GM21381 (cell line): Measurements from ENCODE around the gene COL10A1.

Experiments used
- ATAC-seq: cut with Tn5 transposase; IDR thresholded peaks from one replicate; pipeline ENCODE4 v1.9.1; 2021; ENCODE audit warnings: mild to moderate bottlenecking, moderate library complexity; ENCODE audit not compliant: unreplicated experiment

COL10A1 gene

DNA sequence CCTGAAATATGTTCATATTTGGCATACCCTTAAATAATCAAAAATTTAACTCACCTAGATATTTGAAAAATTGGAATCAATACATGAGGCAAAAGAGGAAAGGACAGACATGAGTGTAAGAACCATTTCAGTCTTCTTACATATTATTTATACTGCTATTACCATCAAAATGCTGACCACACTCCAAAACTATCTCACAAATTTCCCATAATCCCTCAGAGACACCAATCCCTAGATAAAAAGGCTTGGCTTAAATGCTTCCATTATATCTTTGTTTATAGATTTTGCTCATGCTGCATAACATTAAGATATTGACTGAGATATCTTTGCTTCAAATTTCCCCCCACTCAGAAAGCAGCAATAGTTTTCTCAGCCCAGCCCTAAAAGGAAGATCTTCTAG is 37.0 kb downstream of the COL10A1 start:
- ATAC-seq = no peak

DNA sequence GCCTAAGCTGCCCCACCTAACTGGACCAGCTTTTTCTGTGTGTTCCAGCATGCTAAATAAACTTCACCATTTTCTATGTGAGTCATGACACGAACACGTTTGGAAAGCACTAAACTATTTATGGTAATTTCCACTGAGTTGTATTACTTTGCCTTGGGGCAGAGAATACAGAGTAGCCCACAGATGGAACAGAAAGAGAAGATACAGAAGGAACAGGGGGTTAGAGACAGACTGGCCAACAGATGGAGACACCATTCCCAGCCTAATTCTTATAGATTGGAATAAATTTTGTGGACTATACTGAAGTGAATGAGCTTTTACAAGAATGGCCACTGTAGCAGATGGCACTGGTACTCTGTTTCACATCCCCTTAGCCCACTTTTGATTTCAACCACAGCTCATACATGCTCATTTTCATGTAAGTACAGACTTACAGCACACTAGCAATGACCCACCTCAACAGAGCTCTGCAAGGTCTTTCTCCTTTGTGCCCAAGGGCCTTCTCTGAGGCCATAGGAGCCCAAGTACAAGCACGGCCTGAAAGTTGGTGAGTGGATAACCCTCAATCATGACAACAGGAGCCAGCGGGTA is 38.4 kb downstream of the COL10A1 start:
- peak; percentile 96 for ATAC-seq

DNA sequence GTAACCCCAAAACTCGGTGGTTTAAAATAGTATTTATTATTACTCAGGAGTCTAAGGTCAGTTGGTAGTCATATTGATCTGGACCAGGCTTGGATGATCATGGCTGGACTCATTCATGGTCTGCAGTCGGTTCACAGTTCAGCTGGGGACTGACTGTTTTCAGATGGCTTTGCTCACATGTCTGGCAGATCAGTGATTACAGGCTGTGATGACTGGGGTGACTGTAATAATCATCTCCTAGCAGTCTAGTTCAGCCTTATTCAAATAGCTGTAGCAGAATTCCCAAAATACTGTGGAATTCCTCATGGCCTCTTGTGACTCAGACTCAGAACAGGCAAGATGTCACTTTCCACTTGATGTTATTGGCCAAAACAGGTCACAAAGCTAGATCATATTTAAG is 41.6 kb downstream of the COL10A1 start:
- no peak for ATAC-seq

DNA sequence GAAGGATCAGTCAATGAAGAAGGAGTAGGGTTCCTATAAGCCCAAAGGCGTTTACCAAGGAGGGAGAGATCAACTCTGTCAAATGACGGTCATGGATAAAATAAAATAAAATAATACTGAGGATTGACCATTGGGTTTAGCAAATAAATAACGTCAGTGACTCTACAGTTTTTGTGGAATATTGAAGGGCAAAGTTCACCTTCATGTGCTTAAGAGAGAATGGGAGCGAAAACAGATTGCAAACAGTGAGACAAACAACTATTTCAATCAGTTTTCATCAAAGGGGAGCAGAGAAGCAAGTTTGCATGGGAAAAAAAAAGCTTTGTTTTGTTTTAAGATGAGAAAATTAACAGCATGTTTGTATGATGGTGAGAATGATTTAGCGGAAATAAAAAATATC is 42.9 kb downstream of the COL10A1 start:
- no peak for ATAC-seq

DNA sequence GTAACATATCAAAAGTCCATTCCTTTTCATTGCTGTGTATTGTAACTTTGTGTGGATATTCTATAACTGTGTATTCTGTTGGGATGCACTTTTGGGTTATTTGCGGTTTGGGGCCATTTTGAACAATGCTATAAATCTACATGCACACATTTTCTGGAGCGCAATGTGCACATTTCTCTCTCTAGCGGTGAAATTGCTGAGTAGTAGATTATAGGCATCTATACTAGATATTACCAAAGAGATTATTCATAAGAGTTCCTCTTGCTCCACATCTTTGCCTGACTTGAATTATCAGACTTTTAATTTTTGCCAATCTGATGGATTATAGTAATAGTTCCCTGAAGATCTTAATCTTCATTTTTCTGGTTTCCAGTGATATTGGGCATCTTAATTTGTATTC is 47.0 kb downstream of the COL10A1 start:
- no peak for ATAC-seq

DNA sequence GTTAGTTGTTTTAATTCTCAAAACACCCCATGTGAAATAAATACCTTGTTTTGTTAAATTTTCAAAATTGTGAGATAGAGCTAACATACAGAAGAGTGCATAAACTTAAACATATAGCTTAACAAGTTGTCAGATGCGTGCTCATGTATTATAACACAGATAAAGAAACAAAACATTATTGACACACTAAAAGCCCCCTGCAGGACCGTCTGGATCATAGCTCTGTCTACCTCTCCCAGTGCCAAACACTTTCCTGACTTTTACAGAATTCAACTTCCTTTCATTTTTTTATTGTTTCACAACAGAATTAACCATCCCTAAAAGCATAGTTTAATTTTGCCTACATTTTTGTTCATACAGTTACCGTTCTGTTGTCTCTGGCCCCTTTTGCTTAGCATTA is 47.4 kb downstream of the COL10A1 start:
- no peak for ATAC-seq

DNA sequence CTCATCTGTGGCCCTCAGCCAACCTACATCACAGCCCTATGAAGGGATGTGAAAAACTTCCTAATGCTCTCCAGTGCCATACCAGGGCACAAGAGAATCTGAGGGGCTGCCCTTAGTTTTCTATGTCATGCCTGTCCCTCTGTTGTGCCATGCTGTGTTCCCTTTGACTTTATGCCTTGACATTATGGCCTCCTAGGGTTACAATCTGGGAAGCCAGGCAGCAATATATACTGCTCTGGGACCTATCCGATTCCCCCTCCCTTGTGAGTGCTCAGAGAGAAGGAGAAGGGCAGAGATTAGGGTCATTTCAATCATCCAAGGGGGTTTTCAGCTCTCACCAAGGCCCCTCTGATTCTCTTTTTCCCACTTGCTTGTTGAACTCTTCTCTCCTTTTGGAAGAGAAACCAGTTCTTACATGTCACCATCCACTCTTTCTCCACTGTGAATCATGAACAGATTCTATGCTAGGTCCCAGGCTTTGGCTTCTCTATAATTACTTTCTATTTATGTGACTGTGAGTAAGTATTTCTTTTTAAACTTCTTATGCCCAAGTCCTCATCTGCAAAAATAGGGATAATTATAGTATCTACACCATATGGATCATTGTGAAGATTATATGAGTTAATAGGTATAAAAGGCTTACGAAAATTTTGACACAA is 51.1 kb downstream of the COL10A1 start:
- ATAC-seq = no peak

DNA sequence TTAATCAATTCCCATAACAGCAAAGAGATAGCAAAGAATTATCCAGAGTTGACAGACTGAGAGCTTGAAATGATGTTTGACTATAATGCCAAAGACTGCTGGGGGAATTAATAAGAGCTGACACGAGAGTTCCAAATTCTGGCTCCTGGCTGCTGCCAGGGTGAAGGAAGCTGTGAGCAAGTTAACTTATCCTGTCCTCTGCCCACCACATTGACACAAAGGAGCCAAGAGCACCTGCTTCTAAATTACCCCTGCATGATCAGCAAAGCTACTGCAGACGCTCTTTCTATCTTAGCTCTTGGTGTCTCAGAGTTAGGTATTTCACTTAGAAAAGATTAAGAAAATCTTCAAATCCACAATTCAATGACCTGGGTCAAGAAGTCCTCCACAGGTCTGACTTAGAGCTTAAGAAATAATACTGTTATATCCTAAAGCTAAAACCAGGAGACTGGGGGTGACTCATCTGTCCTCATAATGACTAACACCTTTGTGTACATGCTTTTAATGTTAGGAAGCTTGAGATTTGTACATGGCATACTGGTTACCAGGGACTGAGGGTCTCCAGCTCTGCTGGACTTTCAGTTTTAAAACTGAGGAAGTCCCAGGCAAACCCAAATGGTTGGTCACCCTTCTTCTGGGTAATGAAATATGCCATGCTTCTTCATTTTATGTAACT is 52.0 kb downstream of the COL10A1 start:
- ATAC-seq = no peak

DNA sequence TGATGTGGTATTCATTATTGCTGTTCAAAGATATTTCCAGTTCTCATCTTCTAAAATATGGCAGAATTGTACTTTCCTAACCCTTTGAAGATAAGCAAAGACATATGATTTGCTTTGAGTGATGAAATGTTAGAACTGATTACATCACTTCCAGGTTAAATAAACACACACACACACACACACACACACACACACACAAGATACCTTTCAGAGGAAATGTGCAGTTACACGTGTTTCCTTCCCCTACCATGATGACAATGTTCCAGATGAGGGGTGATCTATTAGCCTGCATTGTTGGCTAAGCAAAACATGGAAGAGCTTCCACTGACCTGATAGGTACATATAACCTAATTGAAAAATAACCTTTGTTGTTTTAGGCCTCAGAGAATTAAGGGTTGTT is 53.6 kb downstream of the COL10A1 start:
- ATAC-seq = no peak

DNA sequence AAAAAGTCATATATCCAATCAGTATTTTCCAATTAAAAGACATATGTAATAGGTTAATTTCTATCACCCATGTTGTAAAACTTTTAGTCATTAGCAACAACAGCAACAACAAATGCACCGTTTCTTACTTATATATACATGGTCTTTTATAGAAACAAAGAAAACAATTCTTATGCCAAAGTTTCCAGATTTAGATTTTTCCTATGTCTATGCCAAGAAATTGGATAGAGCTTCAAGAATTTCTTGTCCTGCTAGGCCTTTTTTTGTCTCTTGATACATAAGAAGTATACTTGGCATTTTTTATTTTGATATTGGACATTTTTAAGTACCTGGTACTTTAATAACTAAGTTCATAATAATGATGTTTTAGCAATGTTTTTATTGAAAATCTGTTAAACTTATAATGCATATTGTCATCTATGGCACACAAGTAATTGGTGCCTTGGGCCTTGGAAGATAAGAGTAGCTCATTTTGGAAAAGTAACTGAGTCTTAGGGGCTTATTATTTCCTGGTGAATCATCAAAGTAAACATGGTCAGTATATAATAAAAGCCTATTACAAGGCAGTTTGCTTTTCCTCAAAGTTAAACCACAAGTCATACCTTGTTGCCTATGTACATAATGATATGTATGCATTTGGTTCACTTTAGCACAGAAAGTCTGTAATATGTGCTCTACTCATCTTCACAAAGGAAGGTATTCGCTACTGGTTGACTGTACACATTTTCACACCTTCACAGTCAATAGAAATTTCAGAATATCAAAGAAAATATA is 55.1 kb downstream of the COL10A1 start:
- no peak for ATAC-seq

DNA sequence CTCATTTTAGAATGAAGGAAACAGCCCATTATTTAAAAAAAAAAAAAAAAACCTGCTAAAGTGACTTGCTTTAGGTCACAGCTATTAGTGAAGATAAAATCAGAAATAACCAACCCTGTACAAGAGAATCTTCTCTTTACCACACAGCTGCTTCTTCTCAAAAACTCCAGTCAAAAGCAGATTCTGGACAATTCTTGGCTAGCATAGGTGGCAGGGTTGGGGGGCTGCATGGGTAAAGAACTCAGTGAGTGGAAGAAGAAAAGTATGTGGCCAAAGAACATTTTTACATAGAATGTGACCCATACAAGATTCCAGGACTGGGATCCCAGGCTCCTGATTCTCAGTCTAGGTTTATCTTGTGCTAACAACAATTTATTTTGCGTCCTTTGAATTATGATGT is 55.8 kb downstream of the COL10A1 start:
- no peak for ATAC-seq
